WTC11 (cell line): ENCODE data around the gene SPATA13. TPM values are rescaled to one million over a fixed set of nuclear protein-coding genes. Genes with fewer than 3 reads are reported as not detected.
A peak's percentile ranks its signal among the peaks of the same experiment; 100 is the strongest.

Experiments used
- ATAC-seq: fragments of 200-7000 bp; cut with Tn5 transposase; 2 replicates; pipeline ENCODE4 v1.10.0; 2021; ENCODE audit warnings: mild to moderate bottlenecking, moderate library complexity
- CTCF ChIA-PET: fragments of 300-600 bp; sonication (Branson Sonifier 250); formaldehyde crosslinking; loops from one replicate; lab custom pipeline; 2021; ENCODE audit warnings: antibody characterized with exemption; lab: Charles Lee
- POLR2A ChIA-PET: fragments of 350-600 bp; sonication (Branson Sonifier 250); formaldehyde crosslinking; loops from one replicate; lab custom pipeline; 2021; ENCODE audit warnings: antibody characterized with exemption; lab: Charles Lee
- DNase-seq: peaks from one replicate; pipeline ENCODE4 v3.0.0; 2021; ENCODE audit warnings: low spot score
- H3K27ac Mint-ChIP-seq: 2 replicates; pipeline ENCODE4 v1.8.0; 2021; ENCODE audit warnings: mixed read lengths
- H3K27me3 Mint-ChIP-seq: 2 replicates; pipeline ENCODE4 v1.8.0; 2021; ENCODE audit warnings: low read depth, mild to moderate bottlenecking, moderate library complexity, mixed read lengths
- H3K36me3 Mint-ChIP-seq: 2 replicates; pipeline ENCODE4 v1.8.0; 2021; ENCODE audit warnings: mixed read lengths
- H3K4me1 Mint-ChIP-seq: 2 replicates; pipeline ENCODE4 v1.8.0; 2022; ENCODE audit warnings: mixed read lengths
- H3K4me3 Mint-ChIP-seq: 2 replicates; pipeline ENCODE4 v1.8.0; 2021; ENCODE audit warnings: mild to moderate bottlenecking, moderate library complexity, mixed read lengths
- H3K9me3 Mint-ChIP-seq: 2 replicates; pipeline ENCODE4 v1.8.0; 2021; ENCODE audit warnings: mixed read lengths
- ATF6 ChIP-seq: sonication (generic); formaldehyde crosslinking; IDR thresholded peaks from 2 replicates; pipeline ENCODE4 v1.8.1; 2023; ENCODE audit warnings: mild to moderate bottlenecking, missing genetic modification reagents
- CBFB ChIP-seq: sonication (generic); formaldehyde crosslinking; IDR thresholded peaks from 2 replicates; pipeline ENCODE4 v1.8.1; 2022; ENCODE audit warnings: mild to moderate bottlenecking, low read depth, missing genetic modification reagents
- ELF4 ChIP-seq: sonication (generic); formaldehyde crosslinking; IDR thresholded peaks from 2 replicates; pipeline ENCODE4 v1.8.1; 2022; ENCODE audit warnings: low read depth, mild to moderate bottlenecking, moderate library complexity, missing genetic modification reagents
- GTF2I ChIP-seq: fragments of 250-450 bp; sonication (Bioruptor Pico); conservative IDR thresholded peaks from 2 replicates; pipeline ENCODE4 v1.4.0; 2021; ENCODE audit warnings: mild to moderate bottlenecking
- HMGA2 ChIP-seq: fragments of 250-450 bp; sonication (Bioruptor Pico); IDR thresholded peaks from 2 replicates; pipeline ENCODE4 v1.4.0; 2021; ENCODE audit warnings: mild to moderate bottlenecking, moderate library complexity
- KAT7 ChIP-seq: sonication (generic); formaldehyde crosslinking; IDR thresholded peaks from 2 replicates; pipeline ENCODE4 v1.8.1; 2023; ENCODE audit warnings: missing genetic modification reagents, mild to moderate bottlenecking, borderline replicate concordance
- MXD4 ChIP-seq: fragments of 250-450 bp; sonication (Bioruptor Pico); IDR thresholded peaks from 2 replicates; pipeline ENCODE4 v1.8.0; 2021; ENCODE audit warnings: mild to moderate bottlenecking, moderate library complexity, borderline replicate concordance
- NFE2L1 ChIP-seq: sonication (generic); formaldehyde crosslinking; IDR thresholded peaks from 2 replicates; pipeline ENCODE4 v1.8.1; 2023; ENCODE audit warnings: missing genetic modification reagents
- NR2C2 ChIP-seq: sonication (generic); formaldehyde crosslinking; IDR thresholded peaks from 2 replicates; pipeline ENCODE4 v1.8.0; 2022; ENCODE audit warnings: mild to moderate bottlenecking, missing genetic modification reagents
- ZNF232 ChIP-seq: sonication (generic); formaldehyde crosslinking; IDR thresholded peaks from 2 replicates; pipeline ENCODE4 v1.8.0; 2022; ENCODE audit warnings: mild to moderate bottlenecking, missing genetic modification reagents
- total RNA-seq: library from RNA; stranded (reverse); gene quantifications from 3 replicates; pipeline ENCODE4 v1.2.3, GENCODE V29; 2021
- TF ChIP-seq, protein P1 (sequence below): sonication (generic); formaldehyde crosslinking; IDR thresholded peaks from 2 replicates; pipeline ENCODE4 v1.8.1; 2022; ENCODE audit warnings: missing genetic modification reagents, borderline replicate concordance
- TF ChIP-seq, protein P2 (sequence below): fragments of 250-450 bp; sonication (Bioruptor Pico); IDR thresholded peaks from 2 replicates; pipeline ENCODE4 v2.1.2; 2022; ENCODE audit warnings: mild to moderate bottlenecking, moderate library complexity
- TF ChIP-seq, protein P3 (sequence below): fragments of 250-450 bp; sonication (Bioruptor Pico); IDR thresholded peaks from 2 replicates; pipeline ENCODE4 v1.9.0; 2021; ENCODE audit warnings: mild to moderate bottlenecking
- TF ChIP-seq, protein P4 (sequence below): fragments of 250-450 bp; sonication (Bioruptor Pico); IDR thresholded peaks from 2 replicates; pipeline ENCODE4 v1.8.0; 2021; ENCODE audit warnings: mild to moderate bottlenecking
- TF ChIP-seq, protein P5 (sequence below): sonication (generic); formaldehyde crosslinking; IDR thresholded peaks from 2 replicates; pipeline ENCODE4 v1.8.1; 2023; ENCODE audit warnings: mild to moderate bottlenecking, missing genetic modification reagents
- TF ChIP-seq, protein P6 (sequence below): sonication (generic); formaldehyde crosslinking; IDR thresholded peaks from 2 replicates; pipeline ENCODE4 v1.8.1; 2022; ENCODE audit warnings: low read depth, missing genetic modification reagents, borderline replicate concordance
- TF ChIP-seq, protein P7 (sequence below): fragments of 250-450 bp; sonication (Bioruptor Pico); conservative IDR thresholded peaks from 2 replicates; pipeline ENCODE4 v1.9.0; 2021; ENCODE audit warnings: mild to moderate bottlenecking

Gene SPATA13
- total RNA-seq, 1 experiment from 2014 or later, result 29.0 TPM

- no peak for DNase-seq
- ATAC-seq, result no peak
- no peaks in the 10 kb centered on the region for H3K9me3 Mint-ChIP-seq
- H3K27ac Mint-ChIP-seq, result no peak overlapping the region
- CTCF ChIA-PET, result interaction anchor here (1.3 kb wide), 1 partner anchor 89 kb away, joined by 3 read pairs; no protein-coding TSS in a partner anchor
- POLR2A ChIA-PET, result no interaction called here
- TF ChIP-seq, protein P1, sequence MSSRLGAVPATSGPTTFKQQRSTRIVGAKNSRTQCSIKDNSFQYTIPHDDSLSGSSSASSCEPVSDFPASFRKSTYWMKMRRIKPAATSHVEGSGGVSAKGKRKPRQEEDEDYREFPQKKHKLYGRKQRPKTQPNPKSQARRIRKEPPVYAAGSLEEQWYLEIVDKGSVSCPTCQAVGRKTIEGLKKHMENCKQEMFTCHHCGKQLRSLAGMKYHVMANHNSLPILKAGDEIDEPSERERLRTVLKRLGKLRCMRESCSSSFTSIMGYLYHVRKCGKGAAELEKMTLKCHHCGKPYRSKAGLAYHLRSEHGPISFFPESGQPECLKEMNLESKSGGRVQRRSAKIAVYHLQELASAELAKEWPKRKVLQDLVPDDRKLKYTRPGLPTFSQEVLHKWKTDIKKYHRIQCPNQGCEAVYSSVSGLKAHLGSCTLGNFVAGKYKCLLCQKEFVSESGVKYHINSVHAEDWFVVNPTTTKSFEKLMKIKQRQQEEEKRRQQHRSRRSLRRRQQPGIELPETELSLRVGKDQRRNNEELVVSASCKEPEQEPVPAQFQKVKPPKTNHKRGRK (CRISPR knock-in tag), result 0 out of 2 replicates have a peak, but pooled peaks have one; percentile 51
- TF ChIP-seq GTF2I (CRISPR knock-in tag), result no peak
- H3K27me3 Mint-ChIP-seq, result no peaks in the 10 kb centered on the region; the same call in 1 of the 2 replicates
- H3K4me3 Mint-ChIP-seq, result no peak overlapping the region
- no peaks in the 10 kb centered on the region for H3K36me3 Mint-ChIP-seq
- peaks cover 40% of the 10 kb centered on the region for H3K4me1 Mint-ChIP-seq
Observed at GRCh38 chr13:24142453-24142852, 18.1 kb upstream of the SPATA13 start.

DNA sequence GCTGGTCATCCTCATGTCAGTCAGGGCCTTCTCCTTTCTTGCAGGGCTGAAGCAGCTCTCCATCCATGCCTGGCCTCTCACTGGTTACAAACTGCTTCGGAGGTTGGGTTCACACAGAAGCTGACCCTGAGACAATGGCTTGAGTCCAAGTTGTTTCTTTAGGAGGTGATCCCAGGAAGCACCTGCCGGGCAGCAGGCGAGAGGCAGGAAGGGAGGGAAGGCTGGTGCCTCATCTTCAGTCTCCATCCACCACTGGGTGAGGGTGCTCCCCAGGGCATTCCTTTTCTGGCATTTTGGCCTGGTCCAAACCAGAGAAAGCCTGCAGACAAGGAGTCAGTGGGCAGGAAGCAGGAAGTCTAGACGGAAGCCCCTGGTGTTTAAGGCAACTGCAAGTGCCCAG, 17.6 kb upstream of the SPATA13 start:
- Mint-ChIP-seq H3K4me1 (peaks cover 43% of the 10 kb centered on the region), H3K36me3 (no peaks in the 10 kb centered on the region), H3K9me3 (no peaks in the 10 kb centered on the region), H3K27ac (no peak overlapping the region), H3K27me3 (no peaks in the 10 kb centered on the region; the same call in 1 of the 2 replicates), H3K4me3 (no peak overlapping the region)
- POLR2A ChIA-PET, result no interaction called here
- no peak for ATAC-seq
- CTCF ChIA-PET, result interaction anchor here (1.3 kb wide), 1 partner anchor 89 kb away, joined by 3 read pairs; no protein-coding TSS in a partner anchor
- DNase-seq, result no peak
- TF ChIP-seq, protein P2, sequence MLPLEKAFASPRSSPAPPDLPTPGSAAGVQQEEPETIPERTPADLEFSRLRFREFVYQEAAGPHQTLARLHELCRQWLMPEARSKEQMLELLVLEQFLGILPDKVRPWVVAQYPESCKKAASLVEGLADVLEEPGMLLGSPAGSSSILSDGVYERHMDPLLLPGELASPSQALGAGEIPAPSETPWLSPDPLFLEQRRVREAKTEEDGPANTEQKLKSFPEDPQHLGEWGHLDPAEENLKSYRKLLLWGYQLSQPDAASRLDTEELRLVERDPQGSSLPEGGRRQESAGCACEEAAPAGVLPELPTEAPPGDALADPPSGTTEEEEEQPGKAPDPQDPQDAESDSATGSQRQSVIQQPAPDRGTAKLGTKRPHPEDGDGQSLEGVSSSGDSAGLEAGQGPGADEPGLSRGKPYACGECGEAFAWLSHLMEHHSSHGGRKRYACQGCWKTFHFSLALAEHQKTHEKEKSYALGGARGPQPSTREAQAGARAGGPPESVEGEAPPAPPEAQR (CRISPR knock-in tag), result no peak
- TF ChIP-seq ELF4 (no peak), NR2C2 (CRISPR knock-in tag) (no peak), ATF6 (CRISPR knock-in tag) (no peak), KAT7 (CRISPR knock-in tag) (no peak), HMGA2 (CRISPR knock-in tag) (no peak), CBFB (CRISPR knock-in tag) (no peak), NFE2L1 (CRISPR knock-in tag) (no peak), MXD4 (no peak), GTF2I (CRISPR knock-in tag) (no peak), ZNF232 (CRISPR knock-in tag) (no peak)
- TF ChIP-seq, protein P3, sequence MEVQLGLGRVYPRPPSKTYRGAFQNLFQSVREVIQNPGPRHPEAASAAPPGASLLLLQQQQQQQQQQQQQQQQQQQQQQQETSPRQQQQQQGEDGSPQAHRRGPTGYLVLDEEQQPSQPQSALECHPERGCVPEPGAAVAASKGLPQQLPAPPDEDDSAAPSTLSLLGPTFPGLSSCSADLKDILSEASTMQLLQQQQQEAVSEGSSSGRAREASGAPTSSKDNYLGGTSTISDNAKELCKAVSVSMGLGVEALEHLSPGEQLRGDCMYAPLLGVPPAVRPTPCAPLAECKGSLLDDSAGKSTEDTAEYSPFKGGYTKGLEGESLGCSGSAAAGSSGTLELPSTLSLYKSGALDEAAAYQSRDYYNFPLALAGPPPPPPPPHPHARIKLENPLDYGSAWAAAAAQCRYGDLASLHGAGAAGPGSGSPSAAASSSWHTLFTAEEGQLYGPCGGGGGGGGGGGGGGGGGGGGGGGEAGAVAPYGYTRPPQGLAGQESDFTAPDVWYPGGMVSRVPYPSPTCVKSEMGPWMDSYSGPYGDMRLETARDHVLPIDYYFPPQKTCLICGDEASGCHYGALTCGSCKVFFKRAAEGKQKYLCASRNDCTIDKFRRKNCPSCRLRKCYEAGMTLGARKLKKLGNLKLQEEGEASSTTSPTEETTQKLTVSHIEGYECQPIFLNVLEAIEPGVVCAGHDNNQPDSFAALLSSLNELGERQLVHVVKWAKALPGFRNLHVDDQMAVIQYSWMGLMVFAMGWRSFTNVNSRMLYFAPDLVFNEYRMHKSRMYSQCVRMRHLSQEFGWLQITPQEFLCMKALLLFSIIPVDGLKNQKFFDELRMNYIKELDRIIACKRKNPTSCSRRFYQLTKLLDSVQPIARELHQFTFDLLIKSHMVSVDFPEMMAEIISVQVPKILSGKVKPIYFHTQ (CRISPR knock-in tag), result no peak
- TF ChIP-seq, protein P4, sequence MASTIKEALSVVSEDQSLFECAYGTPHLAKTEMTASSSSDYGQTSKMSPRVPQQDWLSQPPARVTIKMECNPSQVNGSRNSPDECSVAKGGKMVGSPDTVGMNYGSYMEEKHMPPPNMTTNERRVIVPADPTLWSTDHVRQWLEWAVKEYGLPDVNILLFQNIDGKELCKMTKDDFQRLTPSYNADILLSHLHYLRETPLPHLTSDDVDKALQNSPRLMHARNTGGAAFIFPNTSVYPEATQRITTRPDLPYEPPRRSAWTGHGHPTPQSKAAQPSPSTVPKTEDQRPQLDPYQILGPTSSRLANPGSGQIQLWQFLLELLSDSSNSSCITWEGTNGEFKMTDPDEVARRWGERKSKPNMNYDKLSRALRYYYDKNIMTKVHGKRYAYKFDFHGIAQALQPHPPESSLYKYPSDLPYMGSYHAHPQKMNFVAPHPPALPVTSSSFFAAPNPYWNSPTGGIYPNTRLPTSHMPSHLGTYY (CRISPR knock-in tag), result no peak
- TF ChIP-seq, protein P1 (CRISPR knock-in tag), result no peak
- TF ChIP-seq, protein P5, sequence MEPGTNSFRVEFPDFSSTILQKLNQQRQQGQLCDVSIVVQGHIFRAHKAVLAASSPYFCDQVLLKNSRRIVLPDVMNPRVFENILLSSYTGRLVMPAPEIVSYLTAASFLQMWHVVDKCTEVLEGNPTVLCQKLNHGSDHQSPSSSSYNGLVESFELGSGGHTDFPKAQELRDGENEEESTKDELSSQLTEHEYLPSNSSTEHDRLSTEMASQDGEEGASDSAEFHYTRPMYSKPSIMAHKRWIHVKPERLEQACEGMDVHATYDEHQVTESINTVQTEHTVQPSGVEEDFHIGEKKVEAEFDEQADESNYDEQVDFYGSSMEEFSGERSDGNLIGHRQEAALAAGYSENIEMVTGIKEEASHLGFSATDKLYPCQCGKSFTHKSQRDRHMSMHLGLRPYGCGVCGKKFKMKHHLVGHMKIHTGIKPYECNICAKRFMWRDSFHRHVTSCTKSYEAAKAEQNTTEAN (CRISPR knock-in tag), result no peak
- TF ChIP-seq, protein P6, sequence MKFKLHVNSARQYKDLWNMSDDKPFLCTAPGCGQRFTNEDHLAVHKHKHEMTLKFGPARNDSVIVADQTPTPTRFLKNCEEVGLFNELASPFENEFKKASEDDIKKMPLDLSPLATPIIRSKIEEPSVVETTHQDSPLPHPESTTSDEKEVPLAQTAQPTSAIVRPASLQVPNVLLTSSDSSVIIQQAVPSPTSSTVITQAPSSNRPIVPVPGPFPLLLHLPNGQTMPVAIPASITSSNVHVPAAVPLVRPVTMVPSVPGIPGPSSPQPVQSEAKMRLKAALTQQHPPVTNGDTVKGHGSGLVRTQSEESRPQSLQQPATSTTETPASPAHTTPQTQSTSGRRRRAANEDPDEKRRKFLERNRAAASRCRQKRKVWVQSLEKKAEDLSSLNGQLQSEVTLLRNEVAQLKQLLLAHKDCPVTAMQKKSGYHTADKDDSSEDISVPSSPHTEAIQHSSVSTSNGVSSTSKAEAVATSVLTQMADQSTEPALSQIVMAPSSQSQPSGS (CRISPR knock-in tag), result no peak
- TF ChIP-seq, protein P7, sequence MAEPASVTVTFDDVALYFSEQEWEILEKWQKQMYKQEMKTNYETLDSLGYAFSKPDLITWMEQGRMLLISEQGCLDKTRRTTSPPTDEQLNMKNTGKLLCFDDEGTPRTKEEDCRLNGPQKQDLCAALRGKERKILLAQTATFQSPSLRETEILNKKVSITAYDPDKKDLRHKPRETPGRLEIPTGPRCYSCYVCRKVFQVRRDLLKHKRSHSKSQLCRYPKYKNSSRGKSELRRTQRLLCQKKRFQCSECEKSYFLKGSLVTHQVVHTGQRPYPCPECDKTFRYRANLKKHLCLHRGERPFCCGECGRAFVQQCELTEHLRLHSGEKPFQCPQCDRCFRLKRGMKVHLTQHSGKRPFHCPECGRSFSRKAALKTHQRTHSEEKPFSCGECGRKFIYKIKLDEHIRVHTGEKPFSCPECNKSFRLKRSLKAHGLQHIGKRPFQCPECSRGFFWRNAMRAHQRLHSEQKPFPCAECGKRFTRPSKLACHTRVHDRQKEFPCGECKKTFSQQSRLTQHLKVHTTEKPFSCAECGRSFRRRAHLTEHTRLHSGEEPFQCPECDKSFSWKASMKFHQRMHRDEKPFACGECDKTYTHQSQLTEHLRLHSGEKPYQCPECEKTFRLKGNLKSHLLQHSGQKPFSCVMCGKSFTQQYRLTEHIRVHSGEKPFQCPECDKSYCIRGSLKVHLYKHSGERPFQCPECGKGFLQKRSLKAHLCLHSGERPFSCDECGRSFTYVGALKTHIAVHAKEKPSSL (CRISPR knock-in tag), result no peak
